ENCODE results near the gene CBL.

DNA sequence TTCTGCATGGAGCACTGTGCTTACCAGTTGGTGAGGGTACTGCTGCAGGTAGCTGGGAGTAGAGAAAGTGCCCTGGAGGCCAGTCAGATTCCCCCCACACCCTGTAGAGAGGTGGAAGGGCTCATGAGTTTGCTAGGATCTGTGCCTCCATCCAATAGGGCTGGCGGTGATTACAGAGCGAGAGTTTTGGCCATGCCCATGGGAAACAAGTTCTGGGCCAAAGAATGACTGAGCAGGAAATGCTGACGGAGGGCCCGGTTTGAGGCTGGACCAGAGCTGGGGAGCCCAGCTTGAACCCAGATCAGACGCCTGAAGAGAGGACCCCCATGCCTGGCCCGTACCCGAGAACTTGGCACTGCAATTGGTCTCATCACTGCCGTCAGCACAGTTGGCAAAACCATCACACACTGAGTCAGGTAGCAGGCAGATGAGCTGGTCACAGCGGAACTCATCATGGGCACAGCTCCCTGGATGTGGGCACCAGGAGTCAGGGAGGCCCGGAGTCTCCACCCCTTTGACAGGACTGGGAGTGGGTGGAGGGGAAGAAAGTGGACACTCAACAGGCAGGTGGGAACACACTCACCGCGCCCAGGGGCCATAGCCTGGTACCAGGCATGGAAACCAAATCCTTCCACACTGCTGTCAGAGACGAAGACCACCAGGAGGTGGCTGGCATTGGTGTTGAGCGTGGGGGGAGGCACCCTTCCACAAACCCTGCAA lies 138.3 kb downstream of the CBL start:
- TF ChIP-seq, protein P1, sequence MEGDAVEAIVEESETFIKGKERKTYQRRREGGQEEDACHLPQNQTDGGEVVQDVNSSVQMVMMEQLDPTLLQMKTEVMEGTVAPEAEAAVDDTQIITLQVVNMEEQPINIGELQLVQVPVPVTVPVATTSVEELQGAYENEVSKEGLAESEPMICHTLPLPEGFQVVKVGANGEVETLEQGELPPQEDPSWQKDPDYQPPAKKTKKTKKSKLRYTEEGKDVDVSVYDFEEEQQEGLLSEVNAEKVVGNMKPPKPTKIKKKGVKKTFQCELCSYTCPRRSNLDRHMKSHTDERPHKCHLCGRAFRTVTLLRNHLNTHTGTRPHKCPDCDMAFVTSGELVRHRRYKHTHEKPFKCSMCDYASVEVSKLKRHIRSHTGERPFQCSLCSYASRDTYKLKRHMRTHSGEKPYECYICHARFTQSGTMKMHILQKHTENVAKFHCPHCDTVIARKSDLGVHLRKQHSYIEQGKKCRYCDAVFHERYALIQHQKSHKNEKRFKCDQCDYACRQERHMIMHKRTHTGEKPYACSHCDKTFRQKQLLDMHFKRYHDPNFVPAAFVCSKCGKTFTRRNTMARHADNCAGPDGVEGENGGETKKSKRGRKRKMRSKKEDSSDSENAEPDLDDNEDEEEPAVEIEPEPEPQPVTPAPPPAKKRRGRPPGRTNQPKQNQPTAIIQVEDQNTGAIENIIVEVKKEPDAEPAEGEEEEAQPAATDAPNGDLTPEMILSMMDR (IDR thresholded peaks at IDR 0.05): no peak
- no peak for TF ChIP-seq POLR2A (IDR thresholded peaks at IDR 0.05)
